ENCODE results near the gene HAGH.

DNA sequence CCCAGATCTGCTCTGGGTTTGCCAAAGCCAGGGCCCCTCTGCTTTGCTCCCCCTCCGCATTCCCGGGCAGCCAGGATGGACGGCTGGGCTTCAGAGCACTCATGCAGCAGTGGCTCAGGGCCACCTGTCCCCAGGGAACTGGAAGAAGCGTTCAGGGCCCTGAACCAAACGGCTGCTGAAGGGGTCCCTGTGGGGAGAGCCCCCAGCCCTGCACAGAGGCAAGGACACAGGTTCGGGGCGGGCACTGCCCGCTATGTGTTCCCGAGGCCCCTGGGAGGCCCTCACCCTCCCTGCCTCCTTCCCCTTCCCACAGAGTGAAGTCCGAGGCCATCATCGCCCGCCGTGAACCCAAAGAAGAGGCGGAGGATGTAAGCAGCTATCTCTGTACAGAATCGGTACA, 65.7 kb downstream of the HAGH start:
- TF ChIP-seq, protein P1, sequence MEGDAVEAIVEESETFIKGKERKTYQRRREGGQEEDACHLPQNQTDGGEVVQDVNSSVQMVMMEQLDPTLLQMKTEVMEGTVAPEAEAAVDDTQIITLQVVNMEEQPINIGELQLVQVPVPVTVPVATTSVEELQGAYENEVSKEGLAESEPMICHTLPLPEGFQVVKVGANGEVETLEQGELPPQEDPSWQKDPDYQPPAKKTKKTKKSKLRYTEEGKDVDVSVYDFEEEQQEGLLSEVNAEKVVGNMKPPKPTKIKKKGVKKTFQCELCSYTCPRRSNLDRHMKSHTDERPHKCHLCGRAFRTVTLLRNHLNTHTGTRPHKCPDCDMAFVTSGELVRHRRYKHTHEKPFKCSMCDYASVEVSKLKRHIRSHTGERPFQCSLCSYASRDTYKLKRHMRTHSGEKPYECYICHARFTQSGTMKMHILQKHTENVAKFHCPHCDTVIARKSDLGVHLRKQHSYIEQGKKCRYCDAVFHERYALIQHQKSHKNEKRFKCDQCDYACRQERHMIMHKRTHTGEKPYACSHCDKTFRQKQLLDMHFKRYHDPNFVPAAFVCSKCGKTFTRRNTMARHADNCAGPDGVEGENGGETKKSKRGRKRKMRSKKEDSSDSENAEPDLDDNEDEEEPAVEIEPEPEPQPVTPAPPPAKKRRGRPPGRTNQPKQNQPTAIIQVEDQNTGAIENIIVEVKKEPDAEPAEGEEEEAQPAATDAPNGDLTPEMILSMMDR (IDR thresholded peaks at IDR 0.05; ENCODE audit: poor library complexity, severe bottlenecking), result no peak
- TF ChIP-seq EP300 (conservative IDR thresholded peaks at IDR 0.05; ENCODE audit: poor library complexity, severe bottlenecking), result no peak
- TF ChIP-seq, protein P2, sequence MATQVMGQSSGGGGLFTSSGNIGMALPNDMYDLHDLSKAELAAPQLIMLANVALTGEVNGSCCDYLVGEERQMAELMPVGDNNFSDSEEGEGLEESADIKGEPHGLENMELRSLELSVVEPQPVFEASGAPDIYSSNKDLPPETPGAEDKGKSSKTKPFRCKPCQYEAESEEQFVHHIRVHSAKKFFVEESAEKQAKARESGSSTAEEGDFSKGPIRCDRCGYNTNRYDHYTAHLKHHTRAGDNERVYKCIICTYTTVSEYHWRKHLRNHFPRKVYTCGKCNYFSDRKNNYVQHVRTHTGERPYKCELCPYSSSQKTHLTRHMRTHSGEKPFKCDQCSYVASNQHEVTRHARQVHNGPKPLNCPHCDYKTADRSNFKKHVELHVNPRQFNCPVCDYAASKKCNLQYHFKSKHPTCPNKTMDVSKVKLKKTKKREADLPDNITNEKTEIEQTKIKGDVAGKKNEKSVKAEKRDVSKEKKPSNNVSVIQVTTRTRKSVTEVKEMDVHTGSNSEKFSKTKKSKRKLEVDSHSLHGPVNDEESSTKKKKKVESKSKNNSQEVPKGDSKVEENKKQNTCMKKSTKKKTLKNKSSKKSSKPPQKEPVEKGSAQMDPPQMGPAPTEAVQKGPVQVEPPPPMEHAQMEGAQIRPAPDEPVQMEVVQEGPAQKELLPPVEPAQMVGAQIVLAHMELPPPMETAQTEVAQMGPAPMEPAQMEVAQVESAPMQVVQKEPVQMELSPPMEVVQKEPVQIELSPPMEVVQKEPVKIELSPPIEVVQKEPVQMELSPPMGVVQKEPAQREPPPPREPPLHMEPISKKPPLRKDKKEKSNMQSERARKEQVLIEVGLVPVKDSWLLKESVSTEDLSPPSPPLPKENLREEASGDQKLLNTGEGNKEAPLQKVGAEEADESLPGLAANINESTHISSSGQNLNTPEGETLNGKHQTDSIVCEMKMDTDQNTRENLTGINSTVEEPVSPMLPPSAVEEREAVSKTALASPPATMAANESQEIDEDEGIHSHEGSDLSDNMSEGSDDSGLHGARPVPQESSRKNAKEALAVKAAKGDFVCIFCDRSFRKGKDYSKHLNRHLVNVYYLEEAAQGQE (IDR thresholded peaks at IDR 0.05; ENCODE audit: borderline replicate concordance), result no peak
- no peak for TF ChIP-seq TAF1 (IDR thresholded peaks at IDR 0.05; ENCODE audit: low read depth)

Data from neural cell (in vitro differentiated cells).